SHP77 (cell line): Measurements from ENCODE around the gene SEBOX.

Experiments used
- DNase-seq, 2 experiments: peaks; one replicate each; lab custom pipeline; 2025; lab: John Stamatoyannopoulos, UW

Gene SEBOX

GRCh38 chr17:28394337-28395116, 29.5 kb upstream of the SEBOX start:
- DNase-seq = no peak

GRCh38 chr17:28392491-28392890, 27.5 kb upstream of the SEBOX start:
- no peak for DNase-seq

- DNase-seq = no peak
Measured at GRCh38 chr17:28391401-28391800, 26.4 kb upstream of the SEBOX start.

- no peak for DNase-seq
Measured at GRCh38 chr17:28390984-28391383, 26.0 kb upstream of the SEBOX start.

- DNase-seq = no peak
Measured at GRCh38 chr17:28390563-28390962, 25.6 kb upstream of the SEBOX start.

GRCh38 chr17:28390141-28390540, 25.1 kb upstream of the SEBOX start:
- DNase-seq = no peak

GRCh38 chr17:28388106-28388505, 23.1 kb upstream of the SEBOX start:
- no peak for DNase-seq

GRCh38 chr17:28386391-28386790, 21.4 kb upstream of the SEBOX start:
- DNase-seq = no peak

- DNase-seq = no peak
Measured at GRCh38 chr17:28385406-28385805, 20.4 kb upstream of the SEBOX start.

GRCh38 chr17:28385037-28385400, 20.0 kb upstream of the SEBOX start:
- no peak for DNase-seq

GRCh38 chr17:28384281-28385036, 19.5 kb upstream of the SEBOX start:
- no peak for DNase-seq

- no peak for DNase-seq
Measured at GRCh38 chr17:28381141-28381825, 16.3 kb upstream of the SEBOX start.

- no peak for DNase-seq
Measured at GRCh38 chr17:28379814-28380801, 15.1 kb upstream of the SEBOX start.

- DNase-seq = peak in 1 of 2 experiments; percentile 3
Measured at GRCh38 chr17:28372945-28373274, 7.9 kb upstream of the SEBOX start.

GRCh38 chr17:28372203-28372944, 7.4 kb upstream of the SEBOX start:
- peak; percentile 15 to 24 for DNase-seq

- DNase-seq = peak; percentile 93
Measured at GRCh38 chr17:28371245-28372202, 6.5 kb upstream of the SEBOX start, which contains the start of gene SARM1. SARM1 (plus strand) TSS chr17:28371694; CDS start chr17:28372033, 339 bp downstream.

GRCh38 chr17:28370744-28371103, 5.7 kb upstream of the SEBOX start:
- no peak for DNase-seq

GRCh38 chr17:28370035-28370743, 5.2 kb upstream of the SEBOX start, which contains the start of gene VTN:
VTN (minus strand) TSS chr17:28370307; CDS start chr17:28370203, 104 bp downstream.
- DNase-seq = peak in 1 of 2 experiments; percentile 38

GRCh38 chr17:28369684-28370034, 4.7 kb upstream of the SEBOX start:
- DNase-seq = no peak
